ENCODE results near the gene TERT. TPM values are rescaled to one million over a fixed set of nuclear protein-coding genes. Genes with fewer than 3 reads are reported as not detected.

The TERT gene
- total and polyA plus RNA-seq, 2 of the 13 experiments (the other 11 are each of a cell fraction or from before 2014, with no cell fraction given), result 4.3 to 5.9 TPM

DNA sequence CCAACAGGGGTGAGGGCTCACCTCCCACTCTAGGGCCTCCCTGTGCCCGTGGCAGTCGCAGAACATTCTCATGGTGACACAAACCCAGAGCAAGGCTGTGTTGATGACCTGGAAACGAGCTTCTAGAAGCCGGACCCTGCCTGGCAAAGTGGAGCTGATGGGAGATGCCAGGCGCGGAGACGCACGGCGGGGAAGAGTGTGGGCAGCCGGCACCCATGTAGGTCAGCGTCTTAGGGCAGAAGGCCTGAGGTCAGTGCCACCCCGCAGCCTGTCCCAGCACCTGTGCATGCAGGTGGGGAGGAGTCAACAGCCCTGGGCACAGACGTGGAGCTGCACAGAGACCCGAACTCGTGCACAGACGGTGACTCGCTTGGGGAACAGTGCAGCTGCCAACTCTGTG is 64.3 kb downstream of the TERT start:
- POLR2A ChIA-PET, result no interaction called here
- Histone ChIP-seq H3K4me3 (replicated peaks in 1 of 3; ENCODE audit: insufficient read depth in 1 of 3, low read depth in 2 of 3, low read length in 3 of 3) (no peak overlapping the region), H3K36me3 (replicated peaks in 1 of 2; ENCODE audit: control insufficient read depth in 1 of 2, insufficient read depth in 2 of 2, low read length in 2 of 2) (no peaks in the 10 kb centered on the region), H3K9me3 (ENCODE audit: low read length) (no peaks in the 10 kb centered on the region), H3K4me1 (ENCODE audit: insufficient read depth, low read length) (no peaks in the 10 kb centered on the region), H3K27me3 (ENCODE audit: control insufficient read depth in 1 of 2, insufficient read depth in 2 of 2, low read length in 2 of 2) (peaks cover 20 to 85% of the 10 kb centered on the region in 2 experiments), H4K20me1 (ENCODE audit: insufficient read depth, low read length) (no peaks in the 10 kb centered on the region; the same call in 1 of the 2 replicates), H3K79me2 (ENCODE audit: insufficient read depth, low read length) (no peaks in the 10 kb centered on the region), H3K4me2 (ENCODE audit: low read depth, low read length) (no peak overlapping the region), H3K27ac (ENCODE audit: extremely low read length, insufficient read depth, low read length) (no peak overlapping the region), H2AFZ (ENCODE audit: low read length) (no peak overlapping the region), H3K9ac (ENCODE audit: insufficient read depth, low read depth, low read length) (no peak overlapping the region)
- FAIRE-seq (no peak), ATAC-seq (no peak), DNase-seq (ENCODE audit: low spot score) (no peak)
- intact Hi-C loops (cut with micrococcal nuclease; ENCODE audit: unreplicated experiment), result no loop called here
- TF ChIP-seq, protein P1, sequence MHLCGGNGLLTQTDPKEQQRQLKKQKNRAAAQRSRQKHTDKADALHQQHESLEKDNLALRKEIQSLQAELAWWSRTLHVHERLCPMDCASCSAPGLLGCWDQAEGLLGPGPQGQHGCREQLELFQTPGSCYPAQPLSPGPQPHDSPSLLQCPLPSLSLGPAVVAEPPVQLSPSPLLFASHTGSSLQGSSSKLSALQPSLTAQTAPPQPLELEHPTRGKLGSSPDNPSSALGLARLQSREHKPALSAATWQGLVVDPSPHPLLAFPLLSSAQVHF (CRISPR knock-in tag; IDR thresholded peaks at IDR 0.05), result no peak
- TF ChIP-seq ZNF230 (CRISPR knock-in tag; IDR thresholded peaks at IDR 0.05), result no peak
- TF ChIP-seq POLR2A (IDR thresholded peaks at IDR 0.05; ENCODE audit: insufficient read depth in 1 of 2, low read depth in 2 of 2, low read length in 2 of 2), result no peak
- in situ Hi-C loops (cut with HindIII; ENCODE audit: extremely low pct_ligation_motif_present, low pct_unique_long_range_greater_than_20kb), result no loop called here
- 100% methylated on average over 2 of the region's 17 CpGs for WGBS (ENCODE audit: low lambda C conversion rate)
- BruUV-seq (replicated peaks), result no TSS peak
- CTCF ChIA-PET (ENCODE audit: low intra/inter-chr PET ratio, low total read pairs), result no interaction called here

DNA sequence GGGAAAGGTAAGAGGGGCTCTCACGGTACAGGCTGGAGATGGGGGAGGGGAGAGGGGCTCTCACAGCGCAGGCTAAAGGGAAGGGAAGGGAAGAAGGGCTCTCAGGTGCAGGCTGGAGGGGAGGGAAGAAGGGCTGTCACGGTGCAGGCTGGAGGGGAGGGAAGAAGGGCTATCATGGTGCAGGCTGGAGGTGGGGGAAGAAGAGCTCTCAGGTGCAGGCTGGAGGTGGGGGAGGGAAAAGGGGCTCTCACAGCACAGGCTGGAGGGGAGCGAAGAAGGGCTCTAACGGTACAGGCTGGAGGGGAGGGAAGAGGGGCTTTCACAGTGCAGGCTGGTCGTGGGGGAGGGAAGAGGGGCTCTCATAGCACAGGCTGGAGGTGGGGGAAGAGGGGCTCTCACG is 65.0 kb downstream of the TERT start:
- ChIA-PET CTCF (ENCODE audit: low intra/inter-chr PET ratio, low total read pairs) (no interaction called here), POLR2A (no interaction called here)
- no peaks in the 10 kb centered on the region for H3K79me2 ChIP-seq (ENCODE audit: insufficient read depth, low read length)
- H3K4me1 ChIP-seq (ENCODE audit: insufficient read depth, low read length), result no peaks in the 10 kb centered on the region
- no peaks in the 10 kb centered on the region for H3K36me3 ChIP-seq (replicated peaks in 1 of 2; ENCODE audit: control insufficient read depth in 1 of 2, insufficient read depth in 2 of 2, low read length in 2 of 2)
- no peak overlapping the region for H3K9ac ChIP-seq (ENCODE audit: insufficient read depth, low read depth, low read length)
- FAIRE-seq (no peak), DNase-seq (ENCODE audit: low spot score) (no peak), ATAC-seq (no peak)
- H2AFZ ChIP-seq (ENCODE audit: low read length), result no peak overlapping the region
- no peak overlapping the region for H3K27ac ChIP-seq (ENCODE audit: extremely low read length, insufficient read depth, low read length)
- TF ChIP-seq CHCHD3 (CRISPR knock-in tag; IDR thresholded peaks at IDR 0.05), result no peak
- no peak for TF ChIP-seq ZFP62 (CRISPR knock-in tag; IDR thresholded peaks at IDR 0.05)
- no peak for TF ChIP-seq DR1 (CRISPR knock-in tag; IDR thresholded peaks at IDR 0.05)
- TF ChIP-seq, protein P2, sequence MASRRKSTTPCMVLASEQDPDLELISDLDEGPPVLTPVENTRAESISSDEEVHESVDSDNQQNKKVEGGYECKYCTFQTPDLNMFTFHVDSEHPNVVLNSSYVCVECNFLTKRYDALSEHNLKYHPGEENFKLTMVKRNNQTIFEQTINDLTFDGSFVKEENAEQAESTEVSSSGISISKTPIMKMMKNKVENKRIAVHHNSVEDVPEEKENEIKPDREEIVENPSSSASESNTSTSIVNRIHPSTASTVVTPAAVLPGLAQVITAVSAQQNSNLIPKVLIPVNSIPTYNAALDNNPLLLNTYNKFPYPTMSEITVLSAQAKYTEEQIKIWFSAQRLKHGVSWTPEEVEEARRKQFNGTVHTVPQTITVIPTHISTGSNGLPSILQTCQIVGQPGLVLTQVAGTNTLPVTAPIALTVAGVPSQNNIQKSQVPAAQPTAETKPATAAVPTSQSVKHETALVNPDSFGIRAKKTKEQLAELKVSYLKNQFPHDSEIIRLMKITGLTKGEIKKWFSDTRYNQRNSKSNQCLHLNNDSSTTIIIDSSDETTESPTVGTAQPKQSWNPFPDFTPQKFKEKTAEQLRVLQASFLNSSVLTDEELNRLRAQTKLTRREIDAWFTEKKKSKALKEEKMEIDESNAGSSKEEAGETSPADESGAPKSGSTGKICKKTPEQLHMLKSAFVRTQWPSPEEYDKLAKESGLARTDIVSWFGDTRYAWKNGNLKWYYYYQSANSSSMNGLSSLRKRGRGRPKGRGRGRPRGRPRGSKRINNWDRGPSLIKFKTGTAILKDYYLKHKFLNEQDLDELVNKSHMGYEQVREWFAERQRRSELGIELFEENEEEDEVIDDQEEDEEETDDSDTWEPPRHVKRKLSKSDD (CRISPR knock-in tag; IDR thresholded peaks at IDR 0.05; ENCODE audit: low read depth), result no peak
- TF ChIP-seq SMARCE1 (IDR thresholded peaks at IDR 0.05; ENCODE audit: borderline replicate concordance), result no peak
- no peak for TF ChIP-seq KLF11 (CRISPR knock-in tag; IDR thresholded peaks at IDR 0.05)
- TF ChIP-seq CEBPB (IDR thresholded peaks at IDR 0.05; ENCODE audit: borderline replicate concordance, low read depth, low read length), result no peak
- TF ChIP-seq ZNF33B (CRISPR knock-in tag; IDR thresholded peaks at IDR 0.05), result no peak
- no peak for TF ChIP-seq ZNF274 (CRISPR knock-in tag; IDR thresholded peaks at IDR 0.05)
- no peak for TF ChIP-seq ZNF160 (CRISPR knock-in tag; IDR thresholded peaks at IDR 0.05)
- H3K9me3 ChIP-seq (ENCODE audit: low read length), result no peaks in the 10 kb centered on the region
- in situ Hi-C loops (cut with HindIII; ENCODE audit: extremely low pct_ligation_motif_present, low pct_unique_long_range_greater_than_20kb), result no loop called here
- H4K20me1 ChIP-seq (ENCODE audit: insufficient read depth, low read length), result no peaks in the 10 kb centered on the region
- intact Hi-C loops (cut with micrococcal nuclease; ENCODE audit: unreplicated experiment), result no loop called here
- no TSS peak for BruUV-seq (replicated peaks)
- H3K4me2 ChIP-seq (ENCODE audit: low read depth, low read length), result no peak overlapping the region
- H3K4me3 ChIP-seq (replicated peaks in 1 of 3; ENCODE audit: insufficient read depth in 1 of 3, low read depth in 2 of 3, low read length in 3 of 3), result no peak overlapping the region
- WGBS (ENCODE audit: low lambda C conversion rate), result 25% methylated on average over 7 of the region's 7 CpGs
- peaks cover 20 to 87% of the 10 kb centered on the region in 2 experiments for H3K27me3 ChIP-seq (ENCODE audit: control insufficient read depth in 1 of 2, insufficient read depth in 2 of 2, low read length in 2 of 2)

Data from HepG2 (cell line).